ENCODE results near the gene DDAH2. TPM values are rescaled to one million over a fixed set of nuclear protein-coding genes. Genes with fewer than 3 reads are reported as not detected.
"Not testable (repeated sequence)": the region's sequence is repeated elsewhere in the genome, so short reads cannot be mapped to it uniquely, and the experiment has no call there.

Gene DDAH2
- total RNA-seq, 4 donors from 2014 or later = 10.6 to 24.2 (median 15.4) TPM

- no peak for TF ChIP-seq CTCF (IDR thresholded peaks at IDR 0.05 in 4 of 5, conservative IDR thresholded peaks at IDR 0.05 in 1 of 5)
- TF ChIP-seq POLR2A (IDR thresholded peaks at IDR 0.05) = no peak
- no peak for ATAC-seq
- intact Hi-C loops (cut with DNase I; ENCODE audit: low total_unique reads) (no loop called here), in situ Hi-C loops (cut with MboI; ENCODE audit: low sequenced_read_pairs in 4 of 4) (no loop called here)
- no peak overlapping the region for H3K27ac ChIP-seq
- H3K4me1 ChIP-seq = no peaks in the 10 kb centered on the region
- no peaks in the 10 kb centered on the region for H3K27me3 ChIP-seq
- H3K9me3 ChIP-seq = no peaks in the 10 kb centered on the region
- no peak for DNase-seq
- no peaks in the 10 kb centered on the region for H3K36me3 ChIP-seq
- H3K4me3 ChIP-seq = no peak overlapping the region
Measured at GRCh38 chr6:31711233-31711632, 17.9 kb downstream of the DDAH2 start.

DNA sequence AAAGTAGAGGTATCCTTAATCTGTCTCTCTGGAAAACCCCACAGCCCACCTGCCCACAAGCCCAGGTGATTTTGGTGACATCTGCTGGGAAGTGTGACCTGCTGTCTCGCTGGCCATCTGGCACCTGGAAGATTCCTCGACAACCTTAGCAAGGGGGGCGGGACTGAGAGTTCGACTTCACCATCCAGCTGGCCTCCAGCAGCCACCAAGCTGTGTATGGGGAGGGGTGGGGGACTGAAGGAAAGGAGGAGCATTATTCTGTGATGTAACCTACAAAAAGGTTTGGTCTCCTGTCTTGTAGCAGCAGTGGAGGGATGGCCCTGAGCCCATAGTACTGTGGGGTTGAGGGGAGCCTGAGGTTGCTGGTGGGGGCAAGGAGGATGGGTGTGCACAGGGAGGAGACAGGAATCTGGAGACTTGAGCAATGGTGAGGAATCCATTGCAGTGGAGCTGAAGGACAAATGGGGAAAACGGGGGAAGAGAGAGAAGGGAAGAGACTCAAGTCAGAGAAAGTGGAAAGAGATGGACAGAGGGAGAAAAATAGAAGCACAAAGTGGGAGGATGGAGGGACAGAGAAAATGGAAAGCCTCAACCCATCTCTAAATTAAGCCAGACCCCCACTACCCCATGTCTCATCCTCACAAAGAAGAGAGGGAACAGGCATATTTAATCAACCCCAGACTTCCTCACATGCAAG, 18.4 kb downstream of the DDAH2 start:
- Histone ChIP-seq H3K4me3 (no peak overlapping the region), H3K9me3 (no peaks in the 10 kb centered on the region), H3K36me3 (no peaks in the 10 kb centered on the region), H3K27me3 (no peaks in the 10 kb centered on the region), H3K27ac (no peak overlapping the region), H3K4me1 (no peaks in the 10 kb centered on the region)
- in situ Hi-C loops (cut with MboI; ENCODE audit: low sequenced_read_pairs in 4 of 4) (no loop called here), intact Hi-C loops (cut with DNase I; ENCODE audit: low total_unique reads) (no loop called here)
- ATAC-seq = no peak
- DNase-seq = no peak
- no peak for TF ChIP-seq POLR2A (IDR thresholded peaks at IDR 0.05)

- ATAC-seq; H3K27ac ChIP-seq; H3K27me3 ChIP-seq; intact Hi-C loops (cut with DNase I; ENCODE audit: low total_unique reads); H3K4me3 ChIP-seq; H3K4me1 ChIP-seq; H3K9me3 ChIP-seq; in situ Hi-C loops (cut with MboI; ENCODE audit: low sequenced_read_pairs in 4 of 4); H3K36me3 ChIP-seq; DNase-seq: not testable (repeated sequence)
Measured at GRCh38 chr6:31709157-31709556, 19.9 kb downstream of the DDAH2 start.

DNA sequence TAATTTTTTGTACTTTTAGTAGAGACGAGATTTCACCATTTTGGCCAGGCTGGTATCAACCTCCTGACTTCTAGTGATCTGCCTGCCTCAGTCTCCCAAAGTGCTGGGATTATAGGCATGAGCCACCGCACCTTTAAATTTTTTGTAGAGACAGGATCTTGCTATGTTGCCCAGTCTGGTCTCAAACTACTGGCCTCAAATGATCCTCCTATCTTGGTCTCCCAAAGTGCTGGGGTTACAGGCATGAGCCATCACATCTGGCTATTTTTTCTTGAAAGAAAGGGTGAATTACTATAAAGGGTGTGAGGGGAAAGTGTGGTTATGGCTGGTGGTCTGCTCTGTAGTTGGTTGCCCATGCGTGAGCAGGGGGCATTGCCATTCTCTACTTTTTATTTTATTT, 20.9 kb downstream of the DDAH2 start:
- TF ChIP-seq POLR2A (IDR thresholded peaks at IDR 0.05) = no peak

DNA sequence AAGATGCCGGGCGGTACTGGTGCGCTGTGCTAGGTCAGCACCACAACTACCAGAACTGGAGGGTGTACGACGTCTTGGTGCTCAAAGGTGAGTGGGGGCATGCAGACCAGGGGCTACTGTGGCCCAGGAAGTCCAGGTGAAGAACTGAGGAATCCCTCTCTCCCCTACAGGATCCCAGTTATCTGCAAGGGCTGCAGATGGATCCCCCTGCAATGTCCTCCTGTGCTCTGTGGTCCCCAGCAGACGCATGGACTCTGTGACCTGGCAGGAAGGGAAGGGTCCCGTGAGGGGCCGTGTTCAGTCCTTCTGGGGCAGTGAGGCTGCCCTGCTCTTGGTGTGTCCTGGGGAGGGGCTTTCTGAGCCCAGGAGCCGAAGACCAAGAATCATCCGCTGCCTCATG, 21.4 kb downstream of the DDAH2 start:
- Histone ChIP-seq H3K9me3 (no peaks in the 10 kb centered on the region), H3K27ac (no peak overlapping the region), H3K36me3 (no peaks in the 10 kb centered on the region), H3K4me3 (no peak overlapping the region), H3K4me1 (peaks cover 3% of the 10 kb centered on the region in 2 donors), H3K27me3 (no peaks in the 10 kb centered on the region)
- in situ Hi-C loops (cut with MboI; ENCODE audit: low sequenced_read_pairs in 4 of 4) (no loop called here), intact Hi-C loops (cut with DNase I; ENCODE audit: low total_unique reads) (no loop called here)
- TF ChIP-seq POLR2A (IDR thresholded peaks at IDR 0.05) = no peak
- TF ChIP-seq CTCF (IDR thresholded peaks at IDR 0.05 in 4 of 5, conservative IDR thresholded peaks at IDR 0.05 in 1 of 5) = no peak
- DNase-seq (no peak), ATAC-seq (no peak)

More for the DNA sequence above, 20.9 kb downstream of the DDAH2 start:
- intact Hi-C loops (cut with DNase I; ENCODE audit: low total_unique reads) = no loop called here
- Histone ChIP-seq H3K4me3 (no peak overlapping the region), H3K27me3 (no peaks in the 10 kb centered on the region), H3K36me3 (no peaks in the 10 kb centered on the region), H3K27ac (no peak overlapping the region), H3K9me3 (no peaks in the 10 kb centered on the region), H3K4me1 (peaks cover 3% of the 10 kb centered on the region in 2 donors)
- in situ Hi-C loops (cut with MboI; ENCODE audit: low sequenced_read_pairs in 4 of 4) = no loop called here
- DNase-seq (no peak), ATAC-seq (no peak)

- TF ChIP-seq CTCF (IDR thresholded peaks at IDR 0.05 in 4 of 5, conservative IDR thresholded peaks at IDR 0.05 in 1 of 5) (no peak), POLR2A (IDR thresholded peaks at IDR 0.05) (no peak)
- H3K27ac ChIP-seq = no peak within 1 kb of the TSS
- peaks cover 10% of the 10 kb centered on the region in 2 donors for H3K4me1 ChIP-seq
- no peak for ATAC-seq
- DNase-seq = no peak
- intact Hi-C loops (cut with DNase I; ENCODE audit: low total_unique reads) (no loop called here), in situ Hi-C loops (cut with MboI; ENCODE audit: low sequenced_read_pairs in 4 of 4) (no loop called here)
- H3K4me3 ChIP-seq = no peak within 1 kb of the TSS
- H3K36me3 ChIP-seq = no peaks in the 10 kb centered on the region
- H3K9me3 ChIP-seq = no peaks in the 10 kb centered on the region
- no peaks in the 10 kb centered on the region for H3K27me3 ChIP-seq
Measured at GRCh38 chr6:31706599-31706998, 22.5 kb downstream of the DDAH2 start, which contains the start of gene LY6G6F. Gene LY6G6F, plus strand, starts transcription at chr6:31706866. Its CDS starts 41 bp downstream, at chr6:31706907.
